Measurements from ENCODE around the gene FBXL3. TPM values are rescaled to one million over a fixed set of nuclear protein-coding genes. Genes with fewer than 3 reads are reported as not detected.

Gene FBXL3
- total RNA-seq, 1 experiment from 2014 or later, result 16.7 TPM

DNA sequence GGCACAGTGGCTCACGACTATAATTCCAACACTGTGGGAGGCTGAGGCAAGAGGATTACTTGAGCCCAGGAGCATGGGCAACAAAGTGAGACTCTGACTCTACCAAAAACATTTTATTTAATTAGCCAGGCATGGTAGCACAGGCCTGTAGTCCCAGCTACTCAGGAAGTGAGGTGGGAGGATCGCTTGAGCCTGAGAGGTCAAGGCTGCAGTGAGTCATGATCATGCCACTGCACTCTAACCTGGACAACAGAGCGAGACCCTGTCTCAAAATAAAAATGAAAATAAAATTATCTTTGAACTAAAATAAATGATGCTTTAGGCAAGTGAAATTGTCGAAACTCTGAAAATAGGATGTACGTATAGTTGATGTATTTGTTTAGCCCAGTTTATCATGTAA is 43.3 kb downstream of the FBXL3 start:
- no peak overlapping the region; a peak in 1 of 7 replicates for H3K27ac Mint-ChIP-seq
- Histone ChIP-seq H2BK120ac (ENCODE audit: low read depth, low read length, poor library complexity, severe bottlenecking) (no peak overlapping the region), H3K79me1 (ENCODE audit: insufficient read depth, low read depth, low read length, poor library complexity, severe bottlenecking) (no peaks in the 10 kb centered on the region), H3K18ac (ENCODE audit: insufficient read length, low read depth, low read length) (no peak overlapping the region), H2AK5ac (ENCODE audit: insufficient read length, low read length) (no peak overlapping the region), H3K23ac (ENCODE audit: insufficient read length, low read depth, low read length) (no peak overlapping the region), H3K27me3 (ENCODE audit: insufficient read depth, low read length) (no peaks in the 10 kb centered on the region), H4K8ac (replicated peaks; ENCODE audit: insufficient read length, low read depth, low read length) (no peak overlapping the region), H3T11ph (ENCODE audit: low read length) (no peak overlapping the region), H3K9me3 (ENCODE audit: control insufficient read depth, low read depth, low read length) (no peaks in the 10 kb centered on the region), H3K14ac (ENCODE audit: insufficient read depth, low read length) (no peak overlapping the region), H3K4me2 (ENCODE audit: insufficient read depth, insufficient read length, low read length) (no peak overlapping the region), H3K4ac (ENCODE audit: low read depth, low read length) (no peak overlapping the region), H2BK20ac (ENCODE audit: low read depth, low read length, poor library complexity, severe bottlenecking) (no peak overlapping the region), H3K9ac (ENCODE audit: extremely low read depth, insufficient read length, low read length) (no peak overlapping the region), H3K56ac (ENCODE audit: insufficient read length, low read depth, low read length) (no peak overlapping the region), H3K79me2 (ENCODE audit: insufficient read depth, low read length) (no peaks in the 10 kb centered on the region; the same call in 1 of the 2 replicates), H2BK15ac (ENCODE audit: low read depth, low read length) (no peak overlapping the region), H4K91ac (ENCODE audit: insufficient read length, low read depth, low read length) (no peak overlapping the region), H2BK5ac (ENCODE audit: insufficient read length, low read length) (no peak overlapping the region), H4K5ac (ENCODE audit: insufficient read length, low read depth, low read length) (no peak overlapping the region), H3K4me1 (ENCODE audit: insufficient read depth, low read length) (no peaks in the 10 kb centered on the region), H2BK12ac (ENCODE audit: insufficient read length, low read depth, low read length) (no peak overlapping the region), H4K20me1 (ENCODE audit: control insufficient read depth, insufficient read depth, insufficient read length) (no peaks in the 10 kb centered on the region), H3K23me2 (ENCODE audit: insufficient read length, low read depth, low read length, poor library complexity, severe bottlenecking) (no peaks in the 10 kb centered on the region), H2AFZ (ENCODE audit: low read length) (no peak overlapping the region), H3K27ac (ENCODE audit: insufficient read length, low read depth, low read length) (no peak overlapping the region)
- H3K4me3 Mint-ChIP-seq, result no peak overlapping the region
- WGBS (ENCODE audit: extremely low coverage, insufficient read length, low lambda C conversion rate), result no CpG with 5 or more reads among the region's 5 CpGs
- H3K9me3 Mint-ChIP-seq, result no peaks in the 10 kb centered on the region
- TF ChIP-seq, protein P1, sequence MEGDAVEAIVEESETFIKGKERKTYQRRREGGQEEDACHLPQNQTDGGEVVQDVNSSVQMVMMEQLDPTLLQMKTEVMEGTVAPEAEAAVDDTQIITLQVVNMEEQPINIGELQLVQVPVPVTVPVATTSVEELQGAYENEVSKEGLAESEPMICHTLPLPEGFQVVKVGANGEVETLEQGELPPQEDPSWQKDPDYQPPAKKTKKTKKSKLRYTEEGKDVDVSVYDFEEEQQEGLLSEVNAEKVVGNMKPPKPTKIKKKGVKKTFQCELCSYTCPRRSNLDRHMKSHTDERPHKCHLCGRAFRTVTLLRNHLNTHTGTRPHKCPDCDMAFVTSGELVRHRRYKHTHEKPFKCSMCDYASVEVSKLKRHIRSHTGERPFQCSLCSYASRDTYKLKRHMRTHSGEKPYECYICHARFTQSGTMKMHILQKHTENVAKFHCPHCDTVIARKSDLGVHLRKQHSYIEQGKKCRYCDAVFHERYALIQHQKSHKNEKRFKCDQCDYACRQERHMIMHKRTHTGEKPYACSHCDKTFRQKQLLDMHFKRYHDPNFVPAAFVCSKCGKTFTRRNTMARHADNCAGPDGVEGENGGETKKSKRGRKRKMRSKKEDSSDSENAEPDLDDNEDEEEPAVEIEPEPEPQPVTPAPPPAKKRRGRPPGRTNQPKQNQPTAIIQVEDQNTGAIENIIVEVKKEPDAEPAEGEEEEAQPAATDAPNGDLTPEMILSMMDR (conservative IDR thresholded peaks at IDR 0.05), result no peak
- DNase-seq, result no peak
- peaks cover 38% of the 10 kb centered on the region for H3K27me3 Mint-ChIP-seq (ENCODE audit: low read depth)
- no peaks in the 10 kb centered on the region for H3K4me1 Mint-ChIP-seq
- H3K36me3 Mint-ChIP-seq (ENCODE audit: insufficient read depth in 1 of 3, low read depth in 3 of 3), result no peaks in the 10 kb centered on the region

Measured in H9 (cell line).